ENCODE data around the gene HSD3B2. TPM values are rescaled to one million over a fixed set of nuclear protein-coding genes. Genes with fewer than 3 reads are reported as not detected.

Gene HSD3B2
- total RNA-seq, 1 experiment from 2014 or later, result not detected

DNA sequence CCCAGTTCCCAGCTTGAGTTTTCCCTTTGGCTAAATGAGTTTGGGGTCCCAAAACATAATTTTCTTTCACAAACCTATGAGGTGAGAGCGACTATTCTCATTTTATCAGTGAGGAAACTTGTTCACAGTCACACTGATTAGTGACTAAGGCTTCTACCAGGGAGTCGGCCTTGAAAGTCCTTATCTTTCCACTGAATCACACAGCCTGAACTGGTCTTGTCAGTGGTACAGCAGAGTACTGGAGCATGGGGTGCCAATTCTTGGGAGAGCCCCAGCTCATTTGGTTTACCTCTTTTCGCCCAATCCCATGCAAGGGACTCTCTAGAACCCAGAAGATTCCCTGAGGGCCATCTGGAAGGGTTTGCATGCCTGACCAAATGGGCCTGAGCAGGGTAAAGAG lies 16.9 kb downstream of the HSD3B2 start:
- Histone ChIP-seq H2BK120ac (ENCODE audit: low read depth, low read length, poor library complexity, severe bottlenecking) (no peak overlapping the region), H4K20me1 (ENCODE audit: control insufficient read depth, insufficient read depth, insufficient read length) (no peaks in the 10 kb centered on the region), H3K27ac (ENCODE audit: insufficient read length, low read depth, low read length) (no peak overlapping the region), H3T11ph (ENCODE audit: low read length) (no peak overlapping the region), H2BK15ac (ENCODE audit: low read depth, low read length) (no peak overlapping the region), H3K4me1 (ENCODE audit: insufficient read depth, low read length) (no peaks in the 10 kb centered on the region), H3K4ac (ENCODE audit: low read depth, low read length) (no peak overlapping the region), H3K4me2 (ENCODE audit: insufficient read depth, insufficient read length, low read length) (no peak overlapping the region), H4K91ac (ENCODE audit: insufficient read length, low read depth, low read length) (no peak overlapping the region), H2BK12ac (ENCODE audit: insufficient read length, low read depth, low read length) (no peak overlapping the region), H2BK5ac (ENCODE audit: insufficient read length, low read length) (no peak overlapping the region), H2AK5ac (ENCODE audit: insufficient read length, low read length) (no peak overlapping the region), H2BK20ac (ENCODE audit: low read depth, low read length, poor library complexity, severe bottlenecking) (no peak overlapping the region), H2AFZ (ENCODE audit: low read length) (no peak overlapping the region), H3K9me3 (ENCODE audit: control insufficient read depth, low read depth, low read length) (no peaks in the 10 kb centered on the region), H3K27me3 (ENCODE audit: insufficient read depth, low read length) (no peaks in the 10 kb centered on the region), H3K14ac (ENCODE audit: insufficient read depth, low read length) (no peak overlapping the region), H3K23me2 (ENCODE audit: insufficient read length, low read depth, low read length, poor library complexity, severe bottlenecking) (no peaks in the 10 kb centered on the region), H3K23ac (ENCODE audit: insufficient read length, low read depth, low read length) (no peak overlapping the region), H3K18ac (ENCODE audit: insufficient read length, low read depth, low read length) (no peak overlapping the region), H3K79me1 (ENCODE audit: insufficient read depth, low read depth, low read length, poor library complexity, severe bottlenecking) (no peaks in the 10 kb centered on the region), H3K79me2 (ENCODE audit: insufficient read depth, low read length) (no peaks in the 10 kb centered on the region), H4K5ac (ENCODE audit: insufficient read length, low read depth, low read length) (no peak overlapping the region), H4K8ac (replicated peaks; ENCODE audit: insufficient read length, low read depth, low read length) (no peak overlapping the region), H3K9ac (ENCODE audit: extremely low read depth, insufficient read length, low read length) (no peak overlapping the region), H3K56ac (ENCODE audit: insufficient read length, low read depth, low read length) (no peak overlapping the region)
- Mint-ChIP-seq H3K27me3 (ENCODE audit: low read depth) (peaks cover 2% of the 10 kb centered on the region; the same call in 1 of the 2 replicates), H3K4me1 (peaks cover 6 to 9% of the 10 kb centered on the region in 2 experiments), H3K4me3 (no peak overlapping the region), H3K9me3 (no peaks in the 10 kb centered on the region), H3K36me3 (ENCODE audit: insufficient read depth in 1 of 3, low read depth in 3 of 3) (no peaks in the 10 kb centered on the region), H3K27ac (no peak overlapping the region)
- no peak for DNase-seq
- WGBS (ENCODE audit: extremely low coverage, insufficient read length, low lambda C conversion rate), result no CpG with 5 or more reads among the region's 3 CpGs
- TF ChIP-seq, protein P1, sequence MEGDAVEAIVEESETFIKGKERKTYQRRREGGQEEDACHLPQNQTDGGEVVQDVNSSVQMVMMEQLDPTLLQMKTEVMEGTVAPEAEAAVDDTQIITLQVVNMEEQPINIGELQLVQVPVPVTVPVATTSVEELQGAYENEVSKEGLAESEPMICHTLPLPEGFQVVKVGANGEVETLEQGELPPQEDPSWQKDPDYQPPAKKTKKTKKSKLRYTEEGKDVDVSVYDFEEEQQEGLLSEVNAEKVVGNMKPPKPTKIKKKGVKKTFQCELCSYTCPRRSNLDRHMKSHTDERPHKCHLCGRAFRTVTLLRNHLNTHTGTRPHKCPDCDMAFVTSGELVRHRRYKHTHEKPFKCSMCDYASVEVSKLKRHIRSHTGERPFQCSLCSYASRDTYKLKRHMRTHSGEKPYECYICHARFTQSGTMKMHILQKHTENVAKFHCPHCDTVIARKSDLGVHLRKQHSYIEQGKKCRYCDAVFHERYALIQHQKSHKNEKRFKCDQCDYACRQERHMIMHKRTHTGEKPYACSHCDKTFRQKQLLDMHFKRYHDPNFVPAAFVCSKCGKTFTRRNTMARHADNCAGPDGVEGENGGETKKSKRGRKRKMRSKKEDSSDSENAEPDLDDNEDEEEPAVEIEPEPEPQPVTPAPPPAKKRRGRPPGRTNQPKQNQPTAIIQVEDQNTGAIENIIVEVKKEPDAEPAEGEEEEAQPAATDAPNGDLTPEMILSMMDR (conservative IDR thresholded peaks at IDR 0.05), result no peak
